ENCODE results near the gene KIAA1671. TPM values are rescaled to one million over a fixed set of nuclear protein-coding genes. Genes with fewer than 3 reads are reported as not detected.
"Not testable (repeated sequence)": the region's sequence is repeated elsewhere in the genome, so short reads cannot be mapped to it uniquely, and the experiment has no call there.

Gene KIAA1671
- total RNA-seq, 1 donor from 2014 or later, result 11.4 TPM

DNA sequence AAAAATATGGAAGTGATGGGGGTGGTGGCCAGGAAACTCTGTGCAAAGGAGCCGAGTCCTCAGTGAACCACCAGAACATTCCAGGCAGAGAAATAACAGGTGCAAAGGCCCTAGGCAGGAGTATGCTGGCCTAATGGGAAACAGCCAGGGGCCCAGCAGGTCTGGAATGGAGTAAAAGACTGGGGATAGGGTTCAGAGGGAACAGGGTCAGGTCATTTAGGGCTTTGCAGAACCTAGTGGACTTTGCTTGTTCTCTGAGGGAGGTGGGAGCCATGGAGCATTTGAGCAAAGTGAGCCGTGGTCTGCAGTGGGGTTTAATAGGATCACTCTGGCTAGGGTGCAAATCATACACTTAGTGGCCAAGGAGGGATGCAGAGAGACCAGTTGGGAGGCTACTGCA lies 255.8 kb downstream of the KIAA1671 start:
- no peaks in the 10 kb centered on the region for H3K27me3 Mint-ChIP-seq
- no peak overlapping the region for H3K27ac Mint-ChIP-seq
- no peaks in the 10 kb centered on the region for H3K9me3 Mint-ChIP-seq
- no peaks in the 10 kb centered on the region for H3K4me1 Mint-ChIP-seq
- DNase-seq, result no peak
- H3K36me3 Mint-ChIP-seq (ENCODE audit: low read depth), result no peaks in the 10 kb centered on the region
- no peak overlapping the region for H3K4me3 Mint-ChIP-seq
- intact Hi-C loops (cut with micrococcal nuclease), result loop anchor here (10.0 kb wide), 1 partner anchor 126 kb away; no protein-coding TSS in a partner anchor

DNA sequence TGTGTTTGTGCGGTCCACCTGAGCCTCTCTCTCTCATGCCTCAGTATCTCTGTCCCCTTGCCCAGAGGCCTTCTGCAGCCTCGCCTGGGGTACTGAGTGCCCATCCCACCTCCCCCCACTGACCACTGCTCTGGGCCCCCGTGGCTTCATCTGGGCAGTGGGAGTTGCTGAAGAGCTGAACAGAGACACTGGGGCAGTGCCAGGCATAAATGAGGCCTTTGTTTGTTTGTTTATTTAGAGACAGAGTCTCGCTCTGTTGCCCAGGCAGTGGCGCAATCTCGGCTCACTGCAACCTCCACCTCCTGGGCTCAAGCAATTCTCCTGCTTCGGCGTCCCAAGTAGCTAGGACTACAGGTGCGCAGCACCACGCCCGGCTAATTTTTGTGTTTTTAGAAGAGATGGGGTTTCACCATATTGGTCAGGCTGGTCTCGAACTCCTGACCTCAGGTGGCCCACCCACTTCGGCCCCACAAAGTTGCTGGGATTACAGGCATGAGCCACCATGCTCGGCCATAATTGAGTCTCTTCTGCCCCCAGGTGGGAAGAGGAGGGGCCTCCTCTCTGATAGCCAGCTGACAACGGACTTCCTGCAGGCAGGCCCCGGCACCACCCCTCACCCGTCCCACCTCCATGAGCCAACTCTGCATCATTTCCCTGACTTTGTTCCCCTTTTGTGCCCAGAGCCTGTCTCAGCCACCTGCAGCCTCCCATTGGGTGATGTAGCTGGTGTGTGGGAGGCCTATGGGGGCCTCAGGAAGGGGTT lies 256.4 kb downstream of the KIAA1671 start:
- Mint-ChIP-seq H3K27ac (no peak overlapping the region), H3K4me1 (no peaks in the 10 kb centered on the region), H3K27me3 (no peaks in the 10 kb centered on the region), H3K36me3 (ENCODE audit: low read depth) (no peaks in the 10 kb centered on the region), H3K4me3 (no peak overlapping the region), H3K9me3 (peaks cover 4% of the 10 kb centered on the region)
- intact Hi-C loops (cut with micrococcal nuclease), result loop anchor here (10.0 kb wide), 1 partner anchor 126 kb away; no protein-coding TSS in a partner anchor
- no peak for DNase-seq

- Mint-ChIP-seq H3K9me3 (peaks cover 4% of the 10 kb centered on the region), H3K4me1 (no peaks in the 10 kb centered on the region), H3K27ac (no peak overlapping the region), H3K27me3 (no peaks in the 10 kb centered on the region), H3K4me3 (no peak overlapping the region), H3K36me3 (ENCODE audit: low read depth) (no peaks in the 10 kb centered on the region)
- no peak for DNase-seq
- intact Hi-C loops (cut with micrococcal nuclease), result no loop called here
Observed at GRCh38 chr22:25210793-25211192, 258.3 kb downstream of the KIAA1671 start.

DNA sequence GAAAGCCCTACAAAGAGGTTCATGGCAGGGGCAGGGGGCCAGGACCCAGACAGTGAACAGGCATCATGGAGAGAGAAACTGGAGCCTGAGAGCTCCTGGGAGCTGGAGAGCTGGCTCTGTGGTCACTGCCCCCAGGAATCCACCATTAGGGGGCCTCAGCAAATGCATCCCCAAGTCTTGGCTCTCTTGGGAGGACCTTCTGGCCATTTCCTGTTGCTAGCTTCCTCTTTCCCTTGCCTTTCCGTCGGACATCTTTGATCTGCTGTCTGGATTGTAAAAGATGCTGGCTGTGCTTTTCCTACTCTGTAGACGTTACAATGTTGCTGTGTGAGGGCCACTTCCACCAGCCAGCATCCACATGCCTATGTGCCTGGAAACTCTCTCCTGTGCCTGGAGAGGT lies 259.8 kb downstream of the KIAA1671 start:
- Mint-ChIP-seq H3K9me3 (peaks cover 4% of the 10 kb centered on the region), H3K4me1 (no peaks in the 10 kb centered on the region), H3K4me3 (no peak overlapping the region), H3K27me3 (peaks cover 2% of the 10 kb centered on the region), H3K36me3 (ENCODE audit: low read depth) (no peaks in the 10 kb centered on the region), H3K27ac (no peak overlapping the region)
- no peak for DNase-seq
- intact Hi-C loops (cut with micrococcal nuclease), result no loop called here

DNA sequence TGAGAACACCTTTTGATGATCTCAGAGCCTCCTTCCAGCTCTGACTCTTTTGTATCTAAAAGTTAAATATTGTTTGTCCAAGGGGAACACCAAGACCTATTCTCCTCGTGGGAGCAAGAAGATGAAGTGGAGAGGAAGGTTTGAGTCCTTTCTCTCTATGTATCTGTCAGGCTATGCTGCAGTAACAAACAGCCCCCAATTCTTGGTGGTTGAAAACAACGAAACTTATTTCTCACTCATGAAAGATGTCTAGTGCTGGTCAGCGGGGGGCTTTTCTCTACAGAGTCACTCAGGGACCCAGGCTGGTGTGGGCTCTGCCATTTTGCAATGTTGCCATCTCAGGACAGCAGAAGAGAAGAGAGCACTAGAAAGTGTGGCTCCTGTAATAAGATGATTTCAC lies 260.7 kb downstream of the KIAA1671 start:
- Mint-ChIP-seq H3K4me3 (no peak overlapping the region), H3K36me3 (ENCODE audit: low read depth) (no peaks in the 10 kb centered on the region), H3K27ac (no peak overlapping the region), H3K9me3 (peaks cover 4% of the 10 kb centered on the region), H3K27me3 (peaks cover 2% of the 10 kb centered on the region), H3K4me1 (no peaks in the 10 kb centered on the region)
- intact Hi-C loops (cut with micrococcal nuclease), result no loop called here
- no peak for DNase-seq

DNA sequence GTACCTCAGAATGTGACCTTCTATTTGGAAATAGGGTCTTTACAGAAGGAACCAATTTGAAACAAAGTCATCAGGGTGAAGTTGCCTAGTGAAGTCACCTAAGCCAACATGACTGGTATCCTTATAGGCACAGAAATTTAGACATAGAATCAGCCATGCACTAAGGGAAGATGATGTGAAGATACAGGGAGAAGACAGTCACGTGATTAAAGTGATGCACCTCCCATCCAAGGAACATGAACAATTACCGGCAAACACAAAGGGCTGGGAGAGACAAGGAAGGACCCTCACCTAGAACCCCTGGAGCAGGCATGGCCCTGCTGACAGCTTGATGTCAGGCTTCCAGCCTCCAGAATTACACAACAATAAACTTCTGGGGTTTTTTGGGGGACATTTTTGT lies 263.7 kb downstream of the KIAA1671 start:
- Mint-ChIP-seq H3K9me3 (peaks cover 4% of the 10 kb centered on the region), H3K27ac (no peak overlapping the region), H3K4me1 (no peaks in the 10 kb centered on the region), H3K27me3 (peaks cover 6% of the 10 kb centered on the region), H3K4me3 (no peak overlapping the region), H3K36me3 (ENCODE audit: low read depth) (no peaks in the 10 kb centered on the region)
- intact Hi-C loops (cut with micrococcal nuclease), result no loop called here
- no peak for DNase-seq

DNA sequence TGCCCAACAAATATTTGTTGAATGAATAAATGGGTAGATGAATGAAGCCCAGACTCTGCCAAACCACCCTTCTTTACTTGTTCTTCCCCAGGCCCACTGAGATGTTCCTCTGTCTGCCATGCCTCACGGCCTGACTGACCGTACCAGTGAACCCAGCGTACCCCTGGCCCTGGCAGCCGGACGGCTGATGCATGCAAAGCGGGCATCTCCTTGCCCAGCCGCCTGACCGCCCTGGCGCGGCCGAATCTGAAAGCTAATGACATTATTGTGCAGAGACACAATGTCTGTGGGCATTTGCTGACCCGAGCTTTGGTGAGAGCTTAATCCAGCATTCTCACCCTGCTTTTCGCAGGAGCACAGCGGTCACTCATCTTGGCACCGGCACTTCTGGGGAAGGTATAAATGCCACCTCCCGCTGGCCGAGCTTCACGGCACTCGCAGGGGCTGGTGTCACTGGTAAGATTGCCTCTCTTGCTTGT lies 266.7 kb downstream of the KIAA1671 start, which contains the start of gene CRYBB2:
TSS of gene CRYBB2 (plus strand) at position 429 of the 479 bp plus-strand sequence. CDS start 1,791 bp downstream, outside the sequence.
- intact Hi-C loops (cut with micrococcal nuclease), result no loop called here
- Mint-ChIP-seq H3K9me3 (no peaks in the 10 kb centered on the region), H3K36me3 (ENCODE audit: low read depth) (no peaks in the 10 kb centered on the region), H3K27me3 (peaks cover 9% of the 10 kb centered on the region), H3K4me1 (no peaks in the 10 kb centered on the region), H3K4me3 (no peak within 1 kb of the TSS), H3K27ac (no peak within 1 kb of the TSS)
- DNase-seq, result no peak

DNA sequence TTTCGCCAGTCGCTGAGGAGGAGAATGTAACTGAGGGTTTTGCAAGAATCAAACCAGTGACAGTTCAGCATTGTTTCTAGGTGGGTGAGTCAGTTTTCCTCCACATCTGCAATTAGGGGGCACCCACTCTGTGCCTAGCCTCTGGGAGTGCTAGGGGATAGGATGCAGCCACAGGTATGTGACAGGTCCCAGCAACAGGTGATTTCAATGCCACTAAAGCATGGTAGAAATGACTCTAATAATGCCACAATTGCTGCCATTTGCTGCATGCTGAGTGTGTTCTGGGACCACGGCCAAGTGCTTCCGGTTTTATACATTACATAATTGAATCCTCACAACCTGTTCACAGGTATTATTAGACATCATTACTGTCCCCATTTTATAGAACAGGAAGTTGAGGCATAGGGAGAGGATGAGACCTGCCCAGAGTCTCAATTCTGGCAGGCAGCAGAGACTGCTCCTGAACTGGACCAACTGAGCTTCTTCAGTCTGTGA lies 267.5 kb downstream of the KIAA1671 start:
- Mint-ChIP-seq H3K27ac (no peak overlapping the region), H3K9me3 (no peaks in the 10 kb centered on the region), H3K27me3 (peaks cover 9% of the 10 kb centered on the region), H3K4me1 (no peaks in the 10 kb centered on the region), H3K4me3 (no peak overlapping the region), H3K36me3 (ENCODE audit: low read depth) (no peaks in the 10 kb centered on the region)
- no peak for DNase-seq
- intact Hi-C loops (cut with micrococcal nuclease), result no loop called here

DNA sequence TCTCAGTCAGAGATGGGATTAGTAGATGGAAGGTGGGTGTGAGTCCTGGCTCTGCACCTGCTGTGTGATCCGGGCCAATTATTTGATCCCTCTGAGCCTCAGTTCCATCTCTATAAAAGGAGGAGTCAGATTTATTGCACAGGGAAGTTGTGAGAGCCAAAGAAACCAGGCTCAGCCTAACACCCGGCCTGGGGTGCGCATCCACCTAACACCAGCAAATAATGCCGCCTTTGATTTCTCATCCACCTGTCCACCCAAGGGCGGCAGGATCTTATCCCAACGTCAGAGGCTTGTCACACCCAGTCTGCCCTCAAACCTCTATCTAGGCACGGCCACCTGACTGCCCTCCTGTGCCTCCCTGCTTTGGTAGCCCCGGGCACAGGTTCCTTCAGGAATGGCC lies 269.3 kb downstream of the KIAA1671 start:
- no peak for DNase-seq
- Mint-ChIP-seq H3K36me3 (ENCODE audit: low read depth) (no peaks in the 10 kb centered on the region), H3K4me3 (no peak overlapping the region), H3K9me3 (no peaks in the 10 kb centered on the region), H3K27me3 (peaks cover 8% of the 10 kb centered on the region), H3K27ac (no peak overlapping the region), H3K4me1 (no peaks in the 10 kb centered on the region)
- intact Hi-C loops (cut with micrococcal nuclease), result no loop called here

GRCh38 chr22:25223269-25223850 lies 270.8 kb downstream of the KIAA1671 start:
- no peaks in the 10 kb centered on the region for H3K36me3 Mint-ChIP-seq (ENCODE audit: low read depth)
- no peaks in the 10 kb centered on the region for H3K4me1 Mint-ChIP-seq
- no peaks in the 10 kb centered on the region for H3K9me3 Mint-ChIP-seq
- H3K4me3 Mint-ChIP-seq, result no peak overlapping the region
- intact Hi-C loops (cut with micrococcal nuclease), result no loop called here
- peaks cover 8% of the 10 kb centered on the region for H3K27me3 Mint-ChIP-seq
- DNase-seq, result no peak
- no peak overlapping the region for H3K27ac Mint-ChIP-seq

DNA sequence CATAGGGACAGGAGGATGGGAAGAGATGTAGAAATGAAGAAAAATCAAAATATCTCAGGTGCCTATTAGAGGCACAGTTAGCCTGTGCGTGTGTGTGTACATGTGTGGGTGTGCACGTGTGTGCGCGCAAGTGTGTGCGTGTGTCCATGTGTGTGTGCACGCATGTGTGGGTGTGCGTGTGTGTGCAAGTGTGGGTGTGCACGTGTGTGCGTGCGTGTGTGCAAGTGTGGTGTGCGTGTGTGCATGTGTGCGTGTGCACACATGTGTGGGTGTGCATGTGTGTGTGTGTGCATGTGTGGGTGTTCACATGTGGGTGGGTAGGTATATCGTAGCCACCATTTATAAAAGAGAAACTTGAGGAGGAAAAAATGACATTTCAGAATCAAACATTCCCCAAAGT lies 276.3 kb downstream of the KIAA1671 start:
- H3K36me3 Mint-ChIP-seq (ENCODE audit: low read depth), result no peaks in the 10 kb centered on the region
- no peak for DNase-seq

DNA sequence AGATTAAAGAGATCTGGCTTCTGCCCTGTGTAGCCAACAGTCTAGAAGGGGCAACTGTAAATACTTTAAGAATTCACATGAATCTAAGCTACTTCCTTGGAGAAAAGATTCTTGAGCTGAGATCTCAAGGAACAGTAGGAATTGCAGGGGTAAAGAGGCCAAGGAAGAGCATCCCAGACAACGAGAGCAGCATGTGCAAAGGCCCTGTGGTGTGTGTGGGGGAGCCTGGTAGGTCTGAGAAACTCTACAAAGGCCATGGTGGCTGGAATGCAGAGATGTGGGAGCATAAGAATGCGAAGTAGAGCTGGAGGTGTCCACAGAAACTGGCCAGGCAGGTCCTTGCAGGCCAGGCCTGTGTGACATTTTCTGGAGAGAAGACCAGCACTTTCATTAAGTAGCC lies 278.2 kb downstream of the KIAA1671 start:
- DNase-seq; H3K27ac Mint-ChIP-seq; H3K4me3 Mint-ChIP-seq; H3K4me1 Mint-ChIP-seq; H3K36me3 Mint-ChIP-seq (ENCODE audit: low read depth); intact Hi-C loops (cut with micrococcal nuclease); H3K9me3 Mint-ChIP-seq: not testable (repeated sequence)
- H3K27me3 Mint-ChIP-seq, result peaks cover 14% of the 10 kb centered on the region

More for the DNA sequence above, 276.3 kb downstream of the KIAA1671 start:
- Mint-ChIP-seq H3K4me1 (no peaks in the 10 kb centered on the region), H3K9me3 (no peaks in the 10 kb centered on the region), H3K27me3 (peaks cover 7% of the 10 kb centered on the region), H3K27ac (no peak overlapping the region), H3K4me3 (no peak overlapping the region)
- intact Hi-C loops (cut with micrococcal nuclease), result no loop called here

DNA sequence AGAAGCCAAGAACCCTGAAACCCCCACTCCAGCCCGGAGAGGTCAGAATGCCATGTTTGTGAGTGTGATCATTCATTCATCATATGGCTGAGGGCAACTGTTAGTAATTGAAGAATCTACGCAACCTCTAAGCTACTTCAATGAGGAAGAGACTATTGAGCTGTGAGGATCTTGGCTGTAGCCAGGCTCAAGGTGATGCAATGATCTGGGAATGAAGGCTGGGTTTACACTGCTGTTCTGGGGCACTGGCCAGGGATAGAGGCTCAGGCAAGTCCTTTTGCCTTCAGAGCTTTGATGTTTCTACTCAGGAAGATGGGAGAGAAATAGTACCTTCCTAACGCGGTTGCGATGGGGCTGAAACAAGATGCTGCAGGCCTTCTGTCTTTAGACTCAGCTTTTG lies 279.8 kb downstream of the KIAA1671 start:
- intact Hi-C loops (cut with micrococcal nuclease), result no loop called here
- no peak for DNase-seq
- Mint-ChIP-seq H3K27ac (no peak overlapping the region), H3K36me3 (ENCODE audit: low read depth) (no peaks in the 10 kb centered on the region), H3K4me1 (peaks cover 2% of the 10 kb centered on the region), H3K27me3 (peaks cover 18% of the 10 kb centered on the region), H3K4me3 (no peak overlapping the region), H3K9me3 (no peaks in the 10 kb centered on the region)

- not testable (repeated sequence) for H3K27ac Mint-ChIP-seq, DNase-seq
Observed at GRCh38 chr22:25233706-25234105, 281.2 kb downstream of the KIAA1671 start.

More at GRCh38 chr22:25233706-25234105, 281.2 kb downstream of the KIAA1671 start:
- H3K9me3 Mint-ChIP-seq; intact Hi-C loops (cut with micrococcal nuclease); H3K36me3 Mint-ChIP-seq (ENCODE audit: low read depth); H3K4me3 Mint-ChIP-seq; H3K4me1 Mint-ChIP-seq: not testable (repeated sequence)
- H3K27me3 Mint-ChIP-seq, result peaks cover 22% of the 10 kb centered on the region

Data from activated CD4-positive, alpha-beta T cell treated with anti-CD3 and anti-CD28 coated beads, Interleukin-2, amount 10 ng/mL, durations not matched to agents 24 days and 14 days (primary cell).